Liver (tissue), 9 donors: ENCODE measurements around the gene CD84. TPM values are rescaled to one million over a fixed set of nuclear protein-coding genes. Genes with fewer than 3 reads are reported as not detected.

Source experiments
- DNase-seq: peaks from one replicate; pipeline ENCODE4 v3.0.0-alpha.2; 2017; ENCODE audit warnings: low spot score
- H3K27ac ChIP-seq, 2 donors: one replicate each; pipeline ENCODE4 v1.7.0; 2013; ENCODE audit warnings: inconsistent platforms in 2 of 2, low read length in 2 of 2, control low read depth in 1 of 2, low read depth in 1 of 2, mild to moderate bottlenecking in 1 of 2
- H3K27me3 ChIP-seq, 4 donors: one replicate each; pipeline versions ENCODE4 v1.6.1 to v1.7.0; 2013; ENCODE audit warnings: low read length in 3 of 4, inconsistent platforms in 1 of 4, mild to moderate bottlenecking in 1 of 4, moderate library complexity in 1 of 4; ENCODE audit not compliant: control insufficient read depth in 4 of 4, insufficient read depth in 4 of 4
- H3K36me3 ChIP-seq, 4 donors: one replicate each; pipeline versions ENCODE4 v1.6.1 to v1.7.0; 2013; ENCODE audit warnings: low read length in 3 of 4, mild to moderate bottlenecking in 3 of 4, low read depth in 1 of 4, moderate library complexity in 1 of 4; ENCODE audit not compliant: control insufficient read depth in 4 of 4, insufficient read depth in 3 of 4
- H3K4me1 ChIP-seq, 4 donors: one replicate each; pipeline versions ENCODE4 v1.6.1 to v1.7.0; 2013; ENCODE audit warnings: low read length in 3 of 4, mild to moderate bottlenecking in 3 of 4, moderate library complexity in 1 of 4; ENCODE audit not compliant: control insufficient read depth in 4 of 4, insufficient read depth in 4 of 4
- H3K4me3 ChIP-seq, 3 donors: one replicate each; pipeline versions ENCODE4 v1.6.1 to v1.7.0; 2013; ENCODE audit warnings: low read length in 3 of 3, control low read depth in 1 of 3, low read depth in 1 of 3, mild to moderate bottlenecking in 1 of 3
- H3K9ac ChIP-seq, 2 donors: one replicate each; pipeline ENCODE4 v1.7.0; 2013; ENCODE audit warnings: low read length in 2 of 2, mild to moderate bottlenecking in 2 of 2, moderate library complexity in 2 of 2, control low read depth in 1 of 2, low read depth in 1 of 2
- H3K9me3 ChIP-seq, 4 donors: one replicate each; pipeline versions ENCODE4 v1.6.1 to v1.7.0; 2013; ENCODE audit warnings: low read length in 3 of 4; ENCODE audit not compliant: control insufficient read depth in 4 of 4
- CTCF ChIP-seq: fragments of 150-350 bp; IDR thresholded peaks from 2 replicates; pipeline ENCODE4 v1.5.1; 2017; ENCODE audit warnings: improper control_type of control experiment, low read depth, low read length; ENCODE audit not compliant: missing input control
- EGR1 ChIP-seq, 2 donors: IDR thresholded peaks; 2 replicates each; pipeline ENCODE4 v1.6.1; 2016 to 2018; ENCODE audit warnings: antibody characterized with exemption in 2 of 2, low read depth in 2 of 2
- FOXA1 ChIP-seq: IDR thresholded peaks from 2 replicates; pipeline ENCODE4 v1.6.1; 2016; ENCODE audit warnings: antibody characterized with exemption
- FOXA2 ChIP-seq: IDR thresholded peaks from 2 replicates; pipeline ENCODE4 v1.6.1; 2016; ENCODE audit warnings: antibody characterized with exemption
- GABPA ChIP-seq, 2 donors: IDR thresholded peaks in 1 of 2; conservative IDR thresholded peaks in 1 of 2; 2 replicates each; pipeline ENCODE4 v1.6.1; 2016; ENCODE audit warnings: antibody characterized with exemption in 2 of 2, mild to moderate bottlenecking in 1 of 2, moderate library complexity in 1 of 2
- HNF4A ChIP-seq, 2 donors: conservative IDR thresholded peaks; 2 replicates each; pipeline ENCODE4 v1.6.1; 2016; ENCODE audit warnings: antibody characterized with exemption in 2 of 2, mild to moderate bottlenecking in 2 of 2
- HNF4G ChIP-seq: IDR thresholded peaks from 2 replicates; pipeline ENCODE4 v1.6.1; 2016; ENCODE audit warnings: antibody characterized with exemption
- JUND ChIP-seq, 2 donors: IDR thresholded peaks; 2 replicates each; pipeline ENCODE4 v1.6.1; 2016; ENCODE audit warnings: antibody characterized with exemption in 2 of 2
- MAX ChIP-seq: IDR thresholded peaks from 2 replicates; pipeline ENCODE4 v1.6.1; 2016; ENCODE audit warnings: antibody characterized with exemption
- NR2F2 ChIP-seq: IDR thresholded peaks from 2 replicates; pipeline ENCODE4 v1.6.1; 2016; ENCODE audit warnings: antibody characterized with exemption
- RAD21 ChIP-seq, 2 donors: IDR thresholded peaks; 2 replicates each; pipeline ENCODE4 v1.6.1; 2016; ENCODE audit warnings: antibody characterized with exemption in 2 of 2, mild to moderate bottlenecking in 2 of 2
- REST ChIP-seq: IDR thresholded peaks from 2 replicates; pipeline ENCODE4 v1.6.1; 2016; ENCODE audit warnings: antibody characterized with exemption, mild to moderate bottlenecking
- RXRA ChIP-seq, 2 donors: IDR thresholded peaks; 2 replicates each; pipeline ENCODE4 v1.6.1; 2017 to 2018; ENCODE audit warnings: antibody characterized with exemption in 2 of 2, mild to moderate bottlenecking in 1 of 2
- SP1 ChIP-seq: IDR thresholded peaks from 2 replicates; pipeline ENCODE4 v1.6.1; 2018; ENCODE audit warnings: antibody characterized with exemption, mild to moderate bottlenecking
- TAF1 ChIP-seq: conservative IDR thresholded peaks from 2 replicates; pipeline ENCODE4 v1.6.1; 2016; ENCODE audit warnings: antibody characterized with exemption, mild to moderate bottlenecking
- YY1 ChIP-seq: IDR thresholded peaks from 2 replicates; pipeline ENCODE4 v1.6.1; 2016; ENCODE audit warnings: antibody characterized with exemption, mild to moderate bottlenecking
- ZBTB33 ChIP-seq: IDR thresholded peaks from 2 replicates; pipeline ENCODE4 v1.6.1; 2016; ENCODE audit warnings: antibody characterized with exemption
- WGBS: extraction: QIAGEN DNeasy Blood & Tissue Kit; methylation state at CpG from one replicate; pipeline ENCODE4 v1.1.7; 2013; 5-methylcytosine and 5-hydroxymethylcytosine counted together
- polyA plus RNA-seq, 2 donors: library from polyadenylated mRNA; stranded (reverse) in 1 of 2; unstranded in 1 of 2; fragments of 200-250 nt in 1 of 2; fragments of >200 nt in 1 of 2; fragmentation: Nextera tagmentation in 1 of 2; extraction: Ambion mirVana in 1 of 2; gene quantifications; one replicate each; pipeline versions ENCODE4 v1.2.1 to v1.2.3, GENCODE V29; 2013 to 2015
- total RNA-seq, 2 donors: library from RNA; depleted of rRNA; stranded (reverse); fragments of >200 nt; gene quantifications; one replicate each; pipeline ENCODE4 v1.2.3, GENCODE V29; 2014
- donor health status: healthy.
- donor health status: healthy.
- donor health status: healthy.
- donor health status: healthy.
- donor health status: healthy.

Gene CD84
- total and polyA plus RNA-seq, 4 donors: 2.1 to 8.8 (median 4.4) TPM

GRCh38 chr1:160623862-160624261, 44.6 kb upstream of the CD84 start:
- Histone ChIP-seq H3K27ac (no peak overlapping the region), H3K27me3 (no peaks in the 10 kb centered on the region), H3K4me1 (no peaks in the 10 kb centered on the region), H3K9me3 (no peaks in the 10 kb centered on the region), H3K9ac (no peak overlapping the region), H3K36me3 (no peaks in the 10 kb centered on the region), H3K4me3 (no peak overlapping the region)
- DNase-seq: no peak
- TF ChIP-seq HNF4G: no peak
- TF ChIP-seq RXRA (IDR thresholded peaks at IDR 0.05): no peak
- TF ChIP-seq GABPA (IDR thresholded peaks at IDR 0.05 in 1 of 2, conservative IDR thresholded peaks at IDR 0.05 in 1 of 2): no peak
- no peak for TF ChIP-seq YY1
- no peak for TF ChIP-seq HNF4A (conservative IDR thresholded peaks at IDR 0.05)
- no peak for TF ChIP-seq JUND (IDR thresholded peaks at IDR 0.05)
- TF ChIP-seq NR2F2: no peak
- no peak for TF ChIP-seq RAD21 (IDR thresholded peaks at IDR 0.05)
- TF ChIP-seq ZBTB33: no peak
- TF ChIP-seq CTCF: no peak
- no peak for TF ChIP-seq EGR1 (IDR thresholded peaks at IDR 0.05; ENCODE audit: low read depth in 2 of 2)
- no peak for TF ChIP-seq REST
- TF ChIP-seq SP1: no peak
- 70% methylated on average over 1 of the region's 1 CpG for WGBS

GRCh38 chr1:160623227-160623633, 43.9 kb upstream of the CD84 start:
- H3K4me3 ChIP-seq: no peak overlapping the region
- 85% methylated on average over 3 of the region's 3 CpGs for WGBS
- no peaks in the 10 kb centered on the region for H3K27me3 ChIP-seq
- no peak overlapping the region for H3K27ac ChIP-seq
- no peaks in the 10 kb centered on the region for H3K36me3 ChIP-seq
- no peak overlapping the region for H3K9ac ChIP-seq
- H3K9me3 ChIP-seq: no peaks in the 10 kb centered on the region
- DNase-seq: no peak
- no peaks in the 10 kb centered on the region for H3K4me1 ChIP-seq
- TF ChIP-seq REST (no peak), FOXA1 (no peak), RAD21 (IDR thresholded peaks at IDR 0.05) (no peak), GABPA (IDR thresholded peaks at IDR 0.05 in 1 of 2, conservative IDR thresholded peaks at IDR 0.05 in 1 of 2) (no peak), FOXA2 (no peak), RXRA (IDR thresholded peaks at IDR 0.05) (no peak), ZBTB33 (no peak), HNF4G (no peak), MAX (no peak), TAF1 (no peak)
